Kidney (tissue), 14 donors: ENCODE measurements around the gene TEAD1. TPM values are rescaled to one million over a fixed set of nuclear protein-coding genes. Genes with fewer than 3 reads are reported as not detected.
"Not testable (repeated sequence)": the region's sequence is repeated elsewhere in the genome, so short reads cannot be mapped to it uniquely, and the experiment has no call there.

Experiments used
- DNase-seq, 5 donors: peaks; one replicate each; pipeline ENCODE4 v3.0.0-alpha.2; 2013 to 2020
- FAIRE-seq: peaks from 2 replicates; lab custom pipeline; 2012; peaks lifted over from hg19 to GRCh38; lab: Jason Lieb, UNC
- H3K27ac ChIP-seq, 2 donors: one replicate each; pipeline ENCODE4 v1.7.0; 2013; ENCODE audit warnings: low read depth in 2 of 2, low read length in 2 of 2, inconsistent platforms in 1 of 2
- H3K27me3 ChIP-seq: one replicate; pipeline ENCODE4 v1.7.1; 2013; ENCODE audit warnings: low read length, inconsistent platforms; ENCODE audit not compliant: control insufficient read depth, insufficient read depth
- H3K36me3 ChIP-seq, 3 donors: one replicate each; pipeline versions ENCODE4 v1.7.0 to v1.7.1; 2013; ENCODE audit warnings: low read length in 3 of 3, control low read depth in 1 of 3, inconsistent platforms in 1 of 3; ENCODE audit not compliant: insufficient read depth in 3 of 3, control insufficient read depth in 2 of 3
- H3K4me1 ChIP-seq, 3 donors: one replicate each; pipeline versions ENCODE4 v1.7.0 to v1.7.1; 2013; ENCODE audit warnings: low read length in 3 of 3, inconsistent platforms in 1 of 3, low read depth in 1 of 3; ENCODE audit not compliant: control insufficient read depth in 2 of 3, insufficient read depth in 2 of 3
- H3K4me3 ChIP-seq, 3 donors: one replicate each; pipeline versions ENCODE4 v1.7.0 to v1.8.1; 2013; ENCODE audit warnings: low read length in 3 of 3, control low read depth in 1 of 3, inconsistent platforms in 1 of 3
- H3K9ac ChIP-seq, 3 donors: one replicate each; pipeline versions ENCODE4 v1.7.0 to v1.7.1; 2013; ENCODE audit warnings: low read length in 3 of 3, control low read depth in 1 of 3, inconsistent platforms in 1 of 3
- H3K9me3 ChIP-seq, 3 donors: one replicate each; pipeline versions ENCODE4 v1.7.0 to v1.7.1; 2013; ENCODE audit warnings: low read length in 3 of 3, control low read depth in 1 of 3, inconsistent platforms in 1 of 3; ENCODE audit not compliant: control insufficient read depth in 2 of 3, insufficient read depth in 1 of 3
- intact Hi-C: fragments of 100-400 bp; cut with DNase I; formaldehyde crosslinking; loops from one replicate; pipeline ENCODE4 v1.11.1; 2022
- polyA plus RNA-seq: library from polyadenylated mRNA; stranded (reverse); fragments of 350-450 nt; fragmentation: Illumina TruSeq; extraction: RNeasy Lipid Tissue Mini Kit (QIAGEN cat#74804); gene quantifications from one replicate; pipeline ENCODE4 v1.2.3, GENCODE V29; 2014; ENCODE audit warnings: low read depth, low replicate concordance; ENCODE audit not compliant: insufficient read depth
- total RNA-seq: library from RNA; stranded (reverse); fragmentation: NEBNext Ultra II Directional; extraction: Animal tissue kit (Norgen Biotek cat#: 25700); gene quantifications from one replicate; pipeline ENCODE4 v1.2.1, GENCODE V29; 2021
- TF ChIP-seq, protein P1 (sequence below): IDR thresholded peaks from 3 replicates; pipeline ENCODE4 v1.5.1; 2012; ENCODE audit warnings: mild to moderate bottlenecking, moderate library complexity, borderline replicate concordance; ENCODE audit not compliant: insufficient read depth; ENCODE audit errors: extremely low read depth
- donor health status: control.
- donor health status: control.
- donor health status: control.
- donor health status: control.
- donor health status: control.
- donor health status: DM: yes; HTN: yes; CAD: no.
- donor health status: Normal renal cell carcinoma (clear cell type).

TEAD1 gene
- total and polyA plus RNA-seq, 2 donors from 2014 or later = 7.6 to 77.2 TPM

DNA sequence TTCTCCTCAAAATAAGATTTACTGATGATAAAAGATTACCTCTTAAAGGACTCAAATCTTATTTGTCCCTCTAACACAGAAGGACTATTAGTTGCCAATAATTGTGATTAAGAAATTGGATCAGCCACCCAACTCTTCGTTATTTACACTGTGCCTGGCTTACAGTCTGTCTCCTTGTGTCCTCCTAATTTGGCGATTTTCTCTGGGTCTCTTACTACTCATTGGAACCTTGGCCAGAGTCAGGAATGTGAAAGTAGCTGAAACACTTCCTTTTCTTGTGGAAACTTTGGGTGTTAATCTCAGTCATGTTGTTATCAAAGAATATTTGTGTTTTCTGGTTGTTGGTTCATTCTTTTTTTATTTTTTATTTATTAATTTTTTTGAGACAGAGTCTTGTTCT is 83.2 kb downstream of the TEAD1 start:
- no peak for DNase-seq
- Histone ChIP-seq H3K36me3 (no peaks in the 10 kb centered on the region), H3K4me3 (no peak overlapping the region), H3K4me1 (peaks cover 0 to 10% (median 0%) of the 10 kb centered on the region in 3 donors), H3K9ac (no peak overlapping the region), H3K27ac (no peak overlapping the region), H3K27me3 (no peaks in the 10 kb centered on the region), H3K9me3 (no peaks in the 10 kb centered on the region)
- TF ChIP-seq, protein P1, sequence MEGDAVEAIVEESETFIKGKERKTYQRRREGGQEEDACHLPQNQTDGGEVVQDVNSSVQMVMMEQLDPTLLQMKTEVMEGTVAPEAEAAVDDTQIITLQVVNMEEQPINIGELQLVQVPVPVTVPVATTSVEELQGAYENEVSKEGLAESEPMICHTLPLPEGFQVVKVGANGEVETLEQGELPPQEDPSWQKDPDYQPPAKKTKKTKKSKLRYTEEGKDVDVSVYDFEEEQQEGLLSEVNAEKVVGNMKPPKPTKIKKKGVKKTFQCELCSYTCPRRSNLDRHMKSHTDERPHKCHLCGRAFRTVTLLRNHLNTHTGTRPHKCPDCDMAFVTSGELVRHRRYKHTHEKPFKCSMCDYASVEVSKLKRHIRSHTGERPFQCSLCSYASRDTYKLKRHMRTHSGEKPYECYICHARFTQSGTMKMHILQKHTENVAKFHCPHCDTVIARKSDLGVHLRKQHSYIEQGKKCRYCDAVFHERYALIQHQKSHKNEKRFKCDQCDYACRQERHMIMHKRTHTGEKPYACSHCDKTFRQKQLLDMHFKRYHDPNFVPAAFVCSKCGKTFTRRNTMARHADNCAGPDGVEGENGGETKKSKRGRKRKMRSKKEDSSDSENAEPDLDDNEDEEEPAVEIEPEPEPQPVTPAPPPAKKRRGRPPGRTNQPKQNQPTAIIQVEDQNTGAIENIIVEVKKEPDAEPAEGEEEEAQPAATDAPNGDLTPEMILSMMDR = no peak
- no peak for FAIRE-seq
- intact Hi-C loops = no loop called here

DNA sequence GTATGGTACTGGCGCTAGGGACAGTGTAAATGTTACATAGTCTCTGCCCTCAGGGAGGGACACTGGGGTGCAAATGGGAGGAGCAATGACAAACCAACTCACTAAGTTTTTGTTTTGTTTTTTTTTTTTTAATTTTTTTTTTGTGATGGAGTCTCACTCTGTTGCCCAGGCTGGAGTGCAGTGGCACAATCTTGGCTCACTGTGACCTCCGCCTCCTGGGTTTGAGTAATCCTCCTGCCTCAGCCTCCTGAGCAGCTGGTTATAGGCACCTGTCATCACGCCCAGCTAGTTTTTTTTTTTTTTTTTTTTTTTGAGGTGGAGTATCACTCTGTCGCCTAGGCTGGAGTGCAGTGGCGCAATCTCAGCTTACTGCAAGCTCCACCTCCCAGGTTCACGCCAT is 83.9 kb downstream of the TEAD1 start:
- H3K27ac ChIP-seq, H3K36me3 ChIP-seq, intact Hi-C loops, FAIRE-seq, DNase-seq, H3K9me3 ChIP-seq, H3K4me3 ChIP-seq, H3K27me3 ChIP-seq, H3K9ac ChIP-seq: not testable (repeated sequence)
- peaks cover 0 to 12% (median 0%) of the 10 kb centered on the region in 3 donors for H3K4me1 ChIP-seq

DNA sequence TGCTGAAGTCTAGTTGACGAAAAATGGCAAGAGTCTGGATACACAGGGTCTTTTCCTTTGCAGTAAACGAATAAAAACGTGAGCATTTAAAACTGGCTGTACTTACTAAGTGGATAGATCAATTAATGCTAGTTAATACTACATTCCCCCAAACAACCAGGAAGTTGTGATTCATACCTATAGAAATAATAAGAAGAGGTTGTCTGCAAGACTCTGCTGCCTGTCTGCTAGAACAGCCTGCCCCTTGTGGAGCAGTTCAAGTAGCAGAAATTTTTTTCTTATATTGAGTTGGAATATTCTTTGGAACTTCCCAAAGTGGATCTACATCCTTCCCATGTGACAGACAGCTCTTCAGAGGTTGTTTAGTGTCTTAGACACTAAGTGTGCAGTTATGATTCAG is 86.8 kb downstream of the TEAD1 start:
- intact Hi-C loops = no loop called here
- Histone ChIP-seq H3K27me3 (no peaks in the 10 kb centered on the region), H3K36me3 (peaks cover 0 to 10% (median 3%) of the 10 kb centered on the region in 3 donors), H3K9ac (no peak overlapping the region), H3K9me3 (no peaks in the 10 kb centered on the region), H3K4me3 (no peak overlapping the region), H3K4me1 (peaks cover 0 to 5% (median 0%) of the 10 kb centered on the region in 3 donors), H3K27ac (no peak overlapping the region)
- TF ChIP-seq, protein P1 = no peak
- DNase-seq (no peak), FAIRE-seq (no peak)

GRCh38 chr11:12762278-12762677 is 88.1 kb downstream of the TEAD1 start:
- DNase-seq (peak in 1 of 5 donors; percentile 39), FAIRE-seq (no peak)
- H3K9ac ChIP-seq = no peak overlapping the region
- peaks cover 0 to 11% (median 3%) of the 10 kb centered on the region in 3 donors for H3K36me3 ChIP-seq
- peaks cover 0 to 2% (median under 1%) of the 10 kb centered on the region in 3 donors for H3K4me1 ChIP-seq
- H3K9me3 ChIP-seq = no peaks in the 10 kb centered on the region
- H3K27ac ChIP-seq = no peak overlapping the region
- no peak overlapping the region for H3K4me3 ChIP-seq
- no peaks in the 10 kb centered on the region for H3K27me3 ChIP-seq
- TF ChIP-seq, protein P1 = no peak
- intact Hi-C loops = no loop called here
